ENCODE measurements around the gene CD48.
"Not testable (repeated sequence)": the region's sequence is repeated elsewhere in the genome, so short reads cannot be mapped to it uniquely, and the experiment has no call there.

The CD48 gene

GRCh38 chr1:160652065-160652641 lies 59.5 kb downstream of the CD48 start:
- not testable (repeated sequence) for DNase-seq (ENCODE audit: low read depth)

- DNase-seq (ENCODE audit: low read depth), result no peak
Measured at GRCh38 chr1:160651433-160652064, 60.1 kb downstream of the CD48 start.

GRCh38 chr1:160647329-160647720 lies 64.3 kb downstream of the CD48 start:
- no peak for DNase-seq (ENCODE audit: low read depth)

DNA sequence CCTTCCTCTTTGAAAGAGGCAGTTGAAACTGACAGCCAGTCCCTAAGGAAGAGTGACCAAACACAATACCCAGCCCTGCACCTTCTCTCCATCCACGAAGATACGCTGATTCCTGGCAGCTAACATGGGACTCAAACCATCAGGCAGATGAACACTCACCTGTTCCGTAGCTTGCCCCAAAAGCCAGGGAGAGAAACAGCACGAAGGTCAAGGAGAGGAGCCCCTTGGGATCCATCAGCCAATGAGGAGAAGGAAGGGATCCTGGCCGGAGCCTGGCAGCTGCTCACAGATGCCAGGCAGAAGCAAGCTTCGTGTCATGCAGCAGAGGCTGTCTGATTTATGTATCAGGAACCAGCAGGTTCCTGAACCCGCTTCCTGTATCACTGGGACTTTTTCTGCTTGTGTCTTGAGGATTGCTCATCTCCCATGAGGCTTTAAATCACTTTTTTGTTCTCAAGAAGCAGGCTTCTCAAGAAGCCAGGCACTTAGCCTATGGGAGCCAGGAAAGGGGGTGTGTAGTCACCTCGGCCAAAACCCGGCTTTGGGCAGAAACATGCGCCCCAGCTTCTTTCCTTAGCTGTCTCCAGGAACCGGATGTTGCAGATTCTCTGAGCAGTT lies 64.8 kb downstream of the CD48 start, which contains the start of gene SLAMF1:
TSS of gene SLAMF1 (minus strand) at position 334 of the 618 bp plus-strand sequence. CDS start at position 235, 99 bp downstream.
- DNase-seq (ENCODE audit: low read depth), result no peak

GRCh38 chr1:160646180-160646579 lies 65.4 kb downstream of the CD48 start:
- DNase-seq (ENCODE audit: low read depth), result no peak

GRCh38 chr1:160645386-160646130 lies 66.1 kb downstream of the CD48 start:
- DNase-seq (ENCODE audit: low read depth), result no peak

- no peak for DNase-seq (ENCODE audit: low read depth)
Measured at GRCh38 chr1:160644399-160644798, 67.2 kb downstream of the CD48 start.

DNA sequence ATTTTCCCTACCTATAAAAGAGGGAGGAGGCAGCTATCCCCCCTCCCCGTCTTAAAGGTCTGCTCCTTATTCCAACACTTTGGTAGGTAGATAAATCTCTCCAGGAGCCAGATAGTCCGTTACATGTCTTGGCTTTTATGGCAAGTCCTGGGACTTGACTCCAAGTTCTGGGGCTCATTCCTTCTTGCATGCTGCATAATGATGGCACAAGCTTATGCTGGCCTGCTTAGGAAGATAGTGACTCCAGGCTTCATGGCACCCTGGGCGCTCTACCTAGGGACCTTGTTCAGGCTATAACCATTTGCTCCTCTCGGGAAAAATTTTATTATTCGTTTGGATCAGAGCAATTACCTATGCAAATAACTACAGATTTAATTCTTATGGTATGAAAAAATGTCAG lies 68.5 kb downstream of the CD48 start:
- no peak for DNase-seq (ENCODE audit: low read depth)

- DNase-seq (ENCODE audit: low read depth), result no peak
Measured at GRCh38 chr1:160642281-160642644, 69.4 kb downstream of the CD48 start.

- no peak for DNase-seq (ENCODE audit: low read depth)
Measured at GRCh38 chr1:160641323-160642280, 70.0 kb downstream of the CD48 start.

GRCh38 chr1:160640359-160641123 lies 71.1 kb downstream of the CD48 start:
- DNase-seq (ENCODE audit: low read depth), result no peak

GRCh38 chr1:160639652-160640051 lies 72.0 kb downstream of the CD48 start:
- DNase-seq (ENCODE audit: low read depth), result no peak

DNA sequence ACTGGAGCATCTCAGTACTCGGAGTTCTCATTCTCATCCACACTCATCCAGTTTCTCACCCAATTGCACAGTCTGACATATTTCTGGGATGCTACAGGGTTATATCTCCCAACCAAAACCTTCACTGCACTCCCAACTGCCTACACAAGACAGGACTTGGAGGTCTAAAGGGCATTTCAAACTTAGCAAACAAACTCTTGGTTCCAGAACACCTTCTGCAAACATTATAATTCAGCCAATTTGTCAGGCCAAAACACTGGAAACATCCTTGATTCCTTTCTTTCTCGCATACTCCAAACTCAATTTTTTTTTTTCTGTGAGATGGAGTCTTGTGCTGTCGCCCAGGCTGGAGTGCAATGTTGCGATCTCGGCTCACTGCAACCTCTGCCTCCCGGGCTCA lies 72.7 kb downstream of the CD48 start:
- DNase-seq (ENCODE audit: low read depth), result no peak

DNA sequence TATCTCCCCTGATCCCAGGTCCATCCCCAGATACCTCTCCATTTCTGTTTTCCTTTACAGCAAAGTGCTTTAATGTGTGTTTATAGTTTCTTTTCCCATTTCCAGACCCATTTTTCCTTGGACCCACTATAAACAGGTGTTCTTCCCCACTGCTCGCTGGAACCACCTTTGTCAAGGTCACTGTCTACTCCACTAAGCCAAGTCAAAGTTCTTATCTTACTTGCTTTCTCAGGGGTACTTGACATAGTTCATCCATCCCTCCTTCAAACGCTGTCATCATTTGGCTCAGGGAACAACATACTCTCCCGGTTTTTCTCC lies 73.1 kb downstream of the CD48 start:
- no peak for DNase-seq (ENCODE audit: low read depth)

GRCh38 chr1:160637821-160638539 lies 73.6 kb downstream of the CD48 start:
- DNase-seq (ENCODE audit: low read depth), result no peak

- no peak for DNase-seq (ENCODE audit: low read depth)
Measured at GRCh38 chr1:160637065-160637464, 74.6 kb downstream of the CD48 start.

DNA sequence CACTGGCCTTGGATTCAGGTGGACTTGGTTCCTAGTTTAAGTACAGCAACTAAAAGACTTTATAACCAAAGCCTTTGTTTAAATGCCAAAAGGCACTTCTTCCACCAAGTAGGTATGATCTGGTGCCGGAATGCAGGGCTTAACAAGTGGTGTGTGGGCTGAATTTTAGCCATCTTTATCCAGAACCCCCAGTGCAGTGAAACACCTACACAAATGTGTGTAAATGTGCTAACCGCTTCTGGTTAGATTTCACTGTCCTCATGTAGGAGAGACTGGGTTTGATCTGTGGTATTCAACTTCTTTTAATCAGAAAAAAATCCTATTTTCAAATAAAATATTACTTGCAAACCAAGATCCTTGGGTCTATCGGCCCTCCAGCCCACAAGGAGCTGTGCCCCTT lies 75.1 kb downstream of the CD48 start:
- DNase-seq (ENCODE audit: low read depth), result no peak

GRCh38 chr1:160636076-160636475 lies 75.5 kb downstream of the CD48 start:
- DNase-seq (ENCODE audit: low read depth), result no peak

DNA sequence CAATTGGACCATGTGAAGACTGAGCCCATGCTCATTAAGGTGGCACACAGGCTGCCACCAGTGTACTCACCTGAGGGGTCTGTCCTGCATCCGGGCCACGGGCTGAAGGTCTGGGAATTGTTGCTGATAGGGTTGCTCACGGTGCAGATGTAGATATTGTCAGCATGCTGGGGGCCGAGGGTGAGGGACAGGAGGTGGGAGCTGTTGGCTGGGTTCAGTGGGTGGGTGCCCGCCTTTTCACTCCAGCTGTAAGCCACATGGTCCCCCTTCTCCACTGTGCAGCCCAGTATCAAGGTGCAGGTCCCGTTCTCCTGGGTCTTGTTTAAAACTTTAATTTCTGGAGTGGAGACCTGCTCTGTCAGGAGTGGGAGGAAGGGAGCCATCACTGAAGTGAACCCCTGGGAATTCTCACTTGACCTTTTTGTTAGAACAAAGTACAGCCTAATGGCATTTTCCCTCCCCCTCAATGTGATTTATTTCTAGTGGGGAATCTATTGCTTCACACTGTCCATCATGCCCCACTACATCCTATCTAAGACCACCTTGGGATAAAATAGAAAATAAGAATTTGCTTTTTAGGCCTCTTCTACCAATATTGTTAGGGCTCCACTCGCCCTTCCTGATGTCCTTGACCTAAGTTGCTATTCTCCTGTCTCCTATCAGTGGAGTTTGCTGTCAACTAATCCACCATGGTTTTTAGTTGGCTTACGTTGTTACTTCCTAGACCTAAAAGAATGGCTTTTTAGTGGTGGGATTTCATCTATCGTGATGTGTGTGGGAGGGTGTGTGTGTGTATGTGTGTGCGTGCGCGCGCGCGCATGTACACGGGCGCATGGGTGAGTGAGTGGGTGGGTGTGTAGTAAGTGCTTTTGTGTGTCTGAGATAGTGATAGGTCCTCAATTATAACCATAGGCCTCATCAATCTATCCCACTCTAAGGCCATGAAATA lies 76.8 kb downstream of the CD48 start:
- DNase-seq (ENCODE audit: low read depth), result no peak

Data from stimulated activated CD8-positive, alpha-beta memory T cell treated with anti-CD3 and anti-CD28 coated beads, Interleukin-15, amount 100 ng/mL, for 24 hours (primary cell).